Lung (tissue), 12 donors: Measurements from ENCODE around the gene OR2W3. TPM values are rescaled to one million over a fixed set of nuclear protein-coding genes. Genes with fewer than 3 reads are reported as not detected.
"Not testable (repeated sequence)": the region's sequence is repeated elsewhere in the genome, so short reads cannot be mapped to it uniquely, and the experiment has no call there.

Source experiments
- ATAC-seq: fragments of 200-7000 bp; cut with Tn5 transposase; one replicate; pipeline ENCODE4 v1.9.1; 2020; ENCODE audit warnings: moderate number of reproducible peaks; ENCODE audit not compliant: insufficient read depth, low FRiP score
- DNase-seq, 3 donors: peaks; one replicate each; pipeline ENCODE4 v3.0.0-alpha.2; 2013 to 2017
- H3K27ac ChIP-seq, 2 donors: one replicate each; pipeline ENCODE4 v1.5.1; 2013; ENCODE audit warnings: mild to moderate bottlenecking in 2 of 2, moderate library complexity in 2 of 2, control low read depth in 1 of 2, inconsistent platforms in 1 of 2, low read depth in 1 of 2, low read length in 1 of 2
- H3K27me3 ChIP-seq, 3 donors: one replicate each; pipeline ENCODE4 v1.5.1; 2013; ENCODE audit warnings: low read length in 2 of 3; ENCODE audit not compliant: control insufficient read depth in 3 of 3, insufficient read depth in 3 of 3
- H3K36me3 ChIP-seq, 4 donors: one replicate each; pipeline ENCODE4 v1.5.1; 2013; ENCODE audit warnings: low read length in 4 of 4, mild to moderate bottlenecking in 1 of 4, moderate library complexity in 1 of 4; ENCODE audit not compliant: control insufficient read depth in 4 of 4, insufficient read depth in 4 of 4
- H3K4me1 ChIP-seq, 5 donors: one replicate each; pipeline ENCODE4 v1.5.1; 2013; ENCODE audit warnings: low read length in 5 of 5, mild to moderate bottlenecking in 2 of 5, moderate library complexity in 1 of 5; ENCODE audit not compliant: control insufficient read depth in 5 of 5, insufficient read depth in 5 of 5
- H3K4me3 ChIP-seq: one replicate; pipeline ENCODE4 v1.5.1; 2013; ENCODE audit warnings: mild to moderate bottlenecking, control low read depth, moderate library complexity
- H3K9ac ChIP-seq, 2 donors: one replicate each; pipeline ENCODE4 v1.5.1; 2013; ENCODE audit warnings: low read length in 2 of 2, control low read depth in 1 of 2; ENCODE audit not compliant: insufficient read depth in 1 of 2
- H3K9me3 ChIP-seq, 4 donors: one replicate each; pipeline ENCODE4 v1.5.1; 2013; ENCODE audit warnings: low read length in 3 of 4, mild to moderate bottlenecking in 1 of 4, moderate library complexity in 1 of 4; ENCODE audit not compliant: control insufficient read depth in 4 of 4, insufficient read depth in 3 of 4
- WGBS, 2 donors: extraction: QIAGEN DNeasy Blood & Tissue Kit; methylation state at CpG; one replicate each; pipeline ENCODE4 v1.1.7; 2013; 5-methylcytosine and 5-hydroxymethylcytosine counted together
- polyA plus RNA-seq, 2 donors: library from polyadenylated mRNA; stranded (reverse); fragments of 200-250 nt; gene quantifications; one replicate each; pipeline ENCODE4 v1.2.1, GENCODE V29; 2013
- total RNA-seq, 2 donors: library from RNA; depleted of rRNA in 1 of 2; stranded (reverse); fragments of >200 nt in 1 of 2; gene quantifications; one replicate each; pipeline ENCODE4 v1.2.1, GENCODE V29; 2014 to 2021
- TF ChIP-seq, protein P1 (sequence below): IDR thresholded peaks from 2 replicates; pipeline ENCODE4 v1.5.1; 2012; ENCODE audit warnings: mild to moderate bottlenecking; ENCODE audit errors: control extremely low read depth, extremely low read depth
- donor health status: control.
- donor health status: control.
- donor health status: Bipolar disorder and iron deficiency.
- donor health status: healthy.
- donor health status: DM: yes; HTN: yes; CAD: no.

Gene OR2W3
- total and polyA plus RNA-seq, 4 donors = 0.31 to 2.0 (median 0.73) TPM

DNA sequence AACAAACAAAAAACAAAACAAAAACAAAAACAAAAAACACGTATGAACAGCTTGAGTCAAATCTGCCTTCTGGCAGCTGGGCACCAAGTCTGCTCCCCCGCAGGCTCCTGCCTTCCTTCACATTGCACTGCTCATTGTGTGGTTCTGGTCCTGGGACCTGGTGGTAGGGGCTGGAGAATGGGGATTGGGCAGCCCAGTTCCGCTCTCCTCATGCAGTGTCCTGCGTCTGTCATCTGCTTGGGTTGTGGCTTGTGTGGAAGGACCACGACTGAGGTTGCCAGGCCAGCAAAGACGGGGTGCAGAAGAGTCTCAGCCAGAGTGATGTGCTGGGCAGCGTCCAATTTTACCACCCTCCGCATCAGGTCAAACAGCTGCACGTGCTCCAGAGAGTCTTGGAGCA, 40.4 kb downstream of the OR2W3 start:
- no peak overlapping the region for H3K9ac ChIP-seq
- H3K4me3 ChIP-seq = no peak overlapping the region
- H3K4me1 ChIP-seq = no peaks in the 10 kb centered on the region
- DNase-seq (no peak), ATAC-seq (no peak)
- no peak overlapping the region for H3K27ac ChIP-seq
- TF ChIP-seq, protein P1, sequence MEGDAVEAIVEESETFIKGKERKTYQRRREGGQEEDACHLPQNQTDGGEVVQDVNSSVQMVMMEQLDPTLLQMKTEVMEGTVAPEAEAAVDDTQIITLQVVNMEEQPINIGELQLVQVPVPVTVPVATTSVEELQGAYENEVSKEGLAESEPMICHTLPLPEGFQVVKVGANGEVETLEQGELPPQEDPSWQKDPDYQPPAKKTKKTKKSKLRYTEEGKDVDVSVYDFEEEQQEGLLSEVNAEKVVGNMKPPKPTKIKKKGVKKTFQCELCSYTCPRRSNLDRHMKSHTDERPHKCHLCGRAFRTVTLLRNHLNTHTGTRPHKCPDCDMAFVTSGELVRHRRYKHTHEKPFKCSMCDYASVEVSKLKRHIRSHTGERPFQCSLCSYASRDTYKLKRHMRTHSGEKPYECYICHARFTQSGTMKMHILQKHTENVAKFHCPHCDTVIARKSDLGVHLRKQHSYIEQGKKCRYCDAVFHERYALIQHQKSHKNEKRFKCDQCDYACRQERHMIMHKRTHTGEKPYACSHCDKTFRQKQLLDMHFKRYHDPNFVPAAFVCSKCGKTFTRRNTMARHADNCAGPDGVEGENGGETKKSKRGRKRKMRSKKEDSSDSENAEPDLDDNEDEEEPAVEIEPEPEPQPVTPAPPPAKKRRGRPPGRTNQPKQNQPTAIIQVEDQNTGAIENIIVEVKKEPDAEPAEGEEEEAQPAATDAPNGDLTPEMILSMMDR = no peak
- 94 to 98% methylated on average over 9 of the region's 9 CpGs for WGBS, 2 donors
- peaks cover 0 to 16% (median 0%) of the 10 kb centered on the region in 4 donors for H3K9me3 ChIP-seq
- H3K36me3 ChIP-seq = no peaks in the 10 kb centered on the region
- no peaks in the 10 kb centered on the region for H3K27me3 ChIP-seq

GRCh38 chr1:247936415-247936814, 41.0 kb downstream of the OR2W3 start:
- ATAC-seq = no peak
- no peaks in the 10 kb centered on the region for H3K36me3 ChIP-seq
- TF ChIP-seq, protein P1 = no peak
- peaks cover 0 to 16% (median 0%) of the 10 kb centered on the region in 4 donors for H3K9me3 ChIP-seq
- H3K4me1 ChIP-seq = no peaks in the 10 kb centered on the region
- WGBS, 2 donors = 95 to 96% methylated on average over 18 of the region's 18 CpGs
- H3K27ac ChIP-seq = no peak overlapping the region
- DNase-seq = no peak
- H3K9ac ChIP-seq = no peak overlapping the region
- no peaks in the 10 kb centered on the region for H3K27me3 ChIP-seq
- H3K4me3 ChIP-seq = no peak overlapping the region

- H3K27me3 ChIP-seq, H3K9ac ChIP-seq, H3K36me3 ChIP-seq, H3K27ac ChIP-seq, H3K4me1 ChIP-seq, H3K4me3 ChIP-seq: not testable (repeated sequence)
- DNase-seq (peak; percentile 2 to 65 (median 6)), ATAC-seq (peak; percentile 64)
- WGBS, 2 donors = 7 to 26% methylated on average over 41 to 44 of the region's 44 CpGs
- H3K9me3 ChIP-seq = peaks cover 0 to 16% (median 1%) of the 10 kb centered on the region in 4 donors
- TF ChIP-seq, protein P1 = peak; percentile 35
These were observed 41.8 kb downstream of the OR2W3 start for GRCh38 chr1:247936965-247937734.

GRCh38 chr1:247942624-247943023, 47.2 kb downstream of the OR2W3 start:
- H3K4me1 ChIP-seq = no peaks in the 10 kb centered on the region
- WGBS, 2 donors = 87% methylated on average over 6 of the region's 6 CpGs
- no peak overlapping the region for H3K9ac ChIP-seq
- H3K9me3 ChIP-seq = peaks cover 0 to 6% (median 3%) of the 10 kb centered on the region in 4 donors
- no peak for ATAC-seq
- H3K27ac ChIP-seq = no peak overlapping the region
- no peaks in the 10 kb centered on the region for H3K27me3 ChIP-seq
- DNase-seq = no peak
- TF ChIP-seq, protein P1 = no peak
- no peaks in the 10 kb centered on the region for H3K36me3 ChIP-seq
- no peak overlapping the region for H3K4me3 ChIP-seq
